OCI-LY1 (cell line): ENCODE data around the gene SLC4A5.

Source experiments
- H2AFZ ChIP-seq: fragments of 200-600 bp; sonication (generic), shearing (Covaris generic); 2 replicates; pipeline ENCODE4 v1.6.0; 2014; ENCODE audit warnings: antibody characterized with exemption, mild to moderate bottlenecking, low read length
- H3F3A ChIP-seq: fragments of 200-600 bp; sonication (generic), shearing (Covaris generic); 2 replicates; pipeline ENCODE4 v1.6.0; 2014; ENCODE audit warnings: mild to moderate bottlenecking, antibody characterized with exemption, low read length, moderate library complexity; ENCODE audit not compliant: insufficient read depth
- H3K27ac ChIP-seq: fragments of 200-600 bp; sonication (generic); 2 replicates; pipeline ENCODE4 v1.5.1; 2014; ENCODE audit warnings: low read length, mixed run types, mild to moderate bottlenecking, low read depth; ENCODE audit not compliant: poor library complexity, severe bottlenecking
- H3K27me3 ChIP-seq: fragments of 200-600 bp; sonication (generic); 2 replicates; pipeline ENCODE4 v1.6.0; 2014; ENCODE audit warnings: antibody characterized with exemption, mild to moderate bottlenecking, low read length, moderate library complexity; ENCODE audit not compliant: insufficient read depth
- H3K36me3 ChIP-seq: fragments of 200-600 bp; sonication (generic); 2 replicates; pipeline ENCODE4 v1.6.1; 2014; ENCODE audit warnings: mild to moderate bottlenecking, antibody characterized with exemption, low read length, moderate library complexity, mixed read lengths; ENCODE audit not compliant: insufficient read depth
- H3K4me1 ChIP-seq: fragments of 200-600 bp; sonication (generic); 2 replicates; pipeline ENCODE4 v1.5.1; 2014; ENCODE audit warnings: mild to moderate bottlenecking, low read length, moderate library complexity; ENCODE audit not compliant: insufficient read depth, severe bottlenecking
- H3K4me2 ChIP-seq: fragments of 200-600 bp; sonication (generic), shearing (Covaris generic); 2 replicates; pipeline ENCODE4 v1.6.1; 2014; ENCODE audit warnings: low read length
- H3K4me3 ChIP-seq: fragments of 200-600 bp; sonication (generic); 2 replicates; pipeline ENCODE4 v1.5.1; 2014; ENCODE audit warnings: low read length, low read depth, mild to moderate bottlenecking, mixed read lengths; ENCODE audit not compliant: poor library complexity, severe bottlenecking
- H3K79me2 ChIP-seq: fragments of 200-600 bp; shearing (Covaris generic); 2 replicates; pipeline ENCODE4 v1.6.1; 2016; ENCODE audit warnings: mixed run types, low read length, mixed read lengths; ENCODE audit not compliant: insufficient read depth
- H3K9ac ChIP-seq: fragments of 200-600 bp; sonication (generic), shearing (Covaris generic); 2 replicates; pipeline ENCODE4 v1.6.1; 2014; ENCODE audit warnings: mild to moderate bottlenecking, low read length, mixed read lengths
- H3K9me2 ChIP-seq: fragments of 200-600 bp; sonication (generic), shearing (Covaris generic); 2 replicates; pipeline ENCODE4 v1.6.1; 2014; ENCODE audit warnings: low read depth, mild to moderate bottlenecking, low read length, mixed read lengths
- H3K9me3 ChIP-seq: fragments of 200-600 bp; shearing (Covaris generic); 2 replicates; pipeline ENCODE4 v1.6.1; 2014; ENCODE audit warnings: low read length, mixed read lengths
- H4K20me1 ChIP-seq: fragments of 200-600 bp; sonication (generic), shearing (Covaris generic); 2 replicates; pipeline ENCODE4 v1.6.0; 2016; ENCODE audit warnings: mild to moderate bottlenecking, low read length; ENCODE audit not compliant: insufficient read depth
- EZH2 ChIP-seq: fragments of 200-600 bp; sonication (generic), shearing (Covaris generic); IDR thresholded peaks from 2 replicates; pipeline ENCODE4 v1.8.0; 2017; ENCODE audit warnings: borderline replicate concordance, mixed run types, mild to moderate bottlenecking, antibody characterized with exemption, low read length, moderate library complexity, mixed read lengths
- TF ChIP-seq, protein P1 (sequence below): fragments of 200-600 bp; sonication (generic), shearing (Covaris generic); IDR thresholded peaks from 2 replicates; pipeline ENCODE4 v1.5.1; 2017; ENCODE audit warnings: mild to moderate bottlenecking, antibody characterized with exemption, low read length, moderate library complexity, mixed read lengths

SLC4A5 gene

DNA sequence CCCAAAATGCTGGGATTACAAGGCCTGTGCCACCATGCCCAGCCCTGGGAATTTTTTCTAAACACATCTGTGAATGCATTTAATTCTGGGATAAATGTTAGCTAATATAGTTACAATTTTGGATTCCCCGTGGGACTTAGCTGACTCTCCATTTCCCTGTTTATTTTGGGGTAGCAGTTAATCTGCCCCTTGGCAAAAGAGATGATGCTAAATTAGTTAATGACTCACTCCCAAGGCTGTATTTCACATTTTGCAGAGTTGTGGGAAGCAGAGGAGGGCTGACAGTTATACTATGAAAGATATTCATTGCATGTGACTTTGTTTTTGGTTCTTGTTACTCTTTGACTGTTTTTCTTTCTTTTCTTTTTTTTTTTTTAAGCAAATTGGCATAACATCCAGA, 141.6 kb downstream of the SLC4A5 start:
- no peak overlapping the region for H2AFZ ChIP-seq
- H3K27ac ChIP-seq = no peak overlapping the region
- peaks cover 55% of the 10 kb centered on the region for H3K4me1 ChIP-seq
- H3K27me3 ChIP-seq = no peaks in the 10 kb centered on the region
- H3K36me3 ChIP-seq = peaks cover 66% of the 10 kb centered on the region
- no peaks in the 10 kb centered on the region for H3K9me2 ChIP-seq
- no peaks in the 10 kb centered on the region for H3K9me3 ChIP-seq
- TF ChIP-seq, protein P1, sequence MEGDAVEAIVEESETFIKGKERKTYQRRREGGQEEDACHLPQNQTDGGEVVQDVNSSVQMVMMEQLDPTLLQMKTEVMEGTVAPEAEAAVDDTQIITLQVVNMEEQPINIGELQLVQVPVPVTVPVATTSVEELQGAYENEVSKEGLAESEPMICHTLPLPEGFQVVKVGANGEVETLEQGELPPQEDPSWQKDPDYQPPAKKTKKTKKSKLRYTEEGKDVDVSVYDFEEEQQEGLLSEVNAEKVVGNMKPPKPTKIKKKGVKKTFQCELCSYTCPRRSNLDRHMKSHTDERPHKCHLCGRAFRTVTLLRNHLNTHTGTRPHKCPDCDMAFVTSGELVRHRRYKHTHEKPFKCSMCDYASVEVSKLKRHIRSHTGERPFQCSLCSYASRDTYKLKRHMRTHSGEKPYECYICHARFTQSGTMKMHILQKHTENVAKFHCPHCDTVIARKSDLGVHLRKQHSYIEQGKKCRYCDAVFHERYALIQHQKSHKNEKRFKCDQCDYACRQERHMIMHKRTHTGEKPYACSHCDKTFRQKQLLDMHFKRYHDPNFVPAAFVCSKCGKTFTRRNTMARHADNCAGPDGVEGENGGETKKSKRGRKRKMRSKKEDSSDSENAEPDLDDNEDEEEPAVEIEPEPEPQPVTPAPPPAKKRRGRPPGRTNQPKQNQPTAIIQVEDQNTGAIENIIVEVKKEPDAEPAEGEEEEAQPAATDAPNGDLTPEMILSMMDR = no peak
- no peak for TF ChIP-seq EZH2
- peak overlapping the region; percentile 77 for H3K4me3 ChIP-seq
- peaks cover 75% of the 10 kb centered on the region for H3K79me2 ChIP-seq
- H4K20me1 ChIP-seq = no peaks in the 10 kb centered on the region
- H3K9ac ChIP-seq = no peak overlapping the region
- H3F3A ChIP-seq = no peaks in the 10 kb centered on the region
- peak overlapping the region; percentile 92 for H3K4me2 ChIP-seq

- Histone ChIP-seq H3K4me3 (peak overlapping the region; percentile 77), H4K20me1 (no peaks in the 10 kb centered on the region), H3K36me3 (peaks cover 62% of the 10 kb centered on the region), H3K4me2 (peak overlapping the region; percentile 92), H3K9me2 (no peaks in the 10 kb centered on the region), H3K9ac (no peak overlapping the region), H3K27ac (no peak overlapping the region), H3K79me2 (peaks cover 71% of the 10 kb centered on the region), H2AFZ (no peak overlapping the region), H3K4me1 (peaks cover 57% of the 10 kb centered on the region), H3F3A (no peaks in the 10 kb centered on the region), H3K9me3 (no peaks in the 10 kb centered on the region), H3K27me3 (no peaks in the 10 kb centered on the region)
- TF ChIP-seq, protein P1 = no peak
- TF ChIP-seq EZH2 = no peak
Measured at GRCh38 chr2:74201196-74201595, 142.0 kb downstream of the SLC4A5 start.

DNA sequence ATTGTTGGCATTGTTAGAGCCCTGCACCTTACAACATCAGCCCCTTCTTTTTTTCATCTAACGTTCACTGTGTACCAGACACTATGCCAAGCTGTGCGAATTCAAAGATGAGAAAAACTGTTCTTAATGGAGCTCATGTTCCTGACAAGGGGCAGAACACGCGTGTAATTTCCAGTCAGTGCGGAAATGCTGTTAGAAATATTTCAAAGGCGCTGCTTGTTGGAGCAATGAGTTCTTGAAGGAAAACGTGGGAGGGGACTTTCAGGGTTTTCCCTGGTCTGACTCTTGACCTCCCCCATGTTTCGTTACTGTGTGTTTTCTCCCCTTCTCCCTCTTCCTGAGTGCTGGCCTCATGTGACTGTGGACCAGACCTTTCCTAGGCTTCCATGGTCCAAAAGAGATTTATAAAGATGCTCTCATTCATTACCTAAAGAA, 143.3 kb downstream of the SLC4A5 start:
- peaks cover 58% of the 10 kb centered on the region for H3K79me2 ChIP-seq
- peak overlapping the region; percentile 77 for H3K4me3 ChIP-seq
- H3K27ac ChIP-seq = peak overlapping the region; percentile 15
- no peaks in the 10 kb centered on the region for H3K27me3 ChIP-seq
- H2AFZ ChIP-seq = no peak overlapping the region
- no peaks in the 10 kb centered on the region for H3K9me3 ChIP-seq
- H3K4me2 ChIP-seq = peak overlapping the region; percentile 92
- H3K9ac ChIP-seq = peak overlapping the region; percentile 89
- H4K20me1 ChIP-seq = no peaks in the 10 kb centered on the region
- peaks cover 48% of the 10 kb centered on the region for H3K4me1 ChIP-seq
- peaks cover 49% of the 10 kb centered on the region for H3K36me3 ChIP-seq
- H3F3A ChIP-seq = no peaks in the 10 kb centered on the region
- TF ChIP-seq, protein P1 = no peak
- no peak for TF ChIP-seq EZH2
- H3K9me2 ChIP-seq = no peaks in the 10 kb centered on the region
